ENCODE measurements around the gene DPH7. TPM values are rescaled to one million over a fixed set of nuclear protein-coding genes. Genes with fewer than 3 reads are reported as not detected.

DPH7 gene
- total and polyA plus RNA-seq, 2 of the 8 experiments (the other 6 are each of a cell fraction or from before 2014, with no cell fraction given), result 44.6 to 45.5 TPM

- TF ChIP-seq CHD7 (IDR thresholded peaks at IDR 0.05; ENCODE audit: insufficient replicate concordance, low read length) (no peak), E2F6 (IDR thresholded peaks at IDR 0.05) (no peak), CEBPB (IDR thresholded peaks at IDR 0.05; ENCODE audit: low read depth, low read length) (no peak), MAX (IDR thresholded peaks at IDR 0.05) (no peak), TEAD4 (IDR thresholded peaks at IDR 0.05; ENCODE audit: low read depth, low read length) (no peak), RFX5 (IDR thresholded peaks at IDR 0.05; ENCODE audit: borderline replicate concordance, low read depth, low read length) (no peak)
Observed at GRCh38 chr9:137574192-137574591, 4.5 kb downstream of the DPH7 start (continued).
